Measurements from ENCODE around the gene FLNB. TPM values are rescaled to one million over a fixed set of nuclear protein-coding genes. Genes with fewer than 3 reads are reported as not detected.

The FLNB gene
- total and polyA plus RNA-seq, 2 of the 13 experiments (the other 11 are each of a cell fraction or from before 2014, with no cell fraction given), result 106 to 130 TPM

DNA sequence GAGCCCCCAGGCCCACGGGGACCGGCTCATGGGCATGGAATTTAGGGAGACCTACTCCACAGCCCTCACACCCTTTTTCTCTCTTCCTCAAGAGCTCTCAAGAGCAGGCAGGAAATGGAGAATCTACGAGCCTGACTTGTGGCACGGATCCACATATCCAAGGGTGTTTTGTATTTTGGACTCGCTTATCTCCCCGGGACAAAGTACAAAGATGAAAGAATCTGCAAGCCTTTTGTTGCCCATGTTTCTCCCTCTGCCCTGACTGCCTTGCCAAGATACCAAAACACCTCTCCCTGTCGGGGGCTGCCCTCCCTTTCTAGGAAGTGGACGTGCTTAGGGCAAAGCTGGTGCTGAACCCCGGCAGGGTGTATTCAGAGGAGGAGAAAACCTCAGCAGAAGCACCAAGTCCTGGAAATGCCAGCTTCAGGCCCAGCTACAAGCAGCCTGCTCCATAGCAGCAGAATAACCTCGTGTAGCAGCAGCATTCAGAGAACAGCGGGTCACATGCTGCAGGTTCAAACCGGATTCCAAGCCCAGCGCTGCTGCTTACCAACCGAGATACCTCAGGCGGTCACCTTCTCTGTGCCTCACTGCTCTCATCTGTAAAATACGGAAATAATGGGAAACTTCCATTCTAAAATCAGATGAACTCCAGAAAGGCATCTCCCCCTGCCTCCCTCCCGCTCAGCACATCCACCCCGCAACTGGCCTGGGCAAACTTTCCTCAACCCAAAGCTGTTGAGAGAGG is 167.4 kb downstream of the FLNB start (continued):
- TF ChIP-seq, protein P1, sequence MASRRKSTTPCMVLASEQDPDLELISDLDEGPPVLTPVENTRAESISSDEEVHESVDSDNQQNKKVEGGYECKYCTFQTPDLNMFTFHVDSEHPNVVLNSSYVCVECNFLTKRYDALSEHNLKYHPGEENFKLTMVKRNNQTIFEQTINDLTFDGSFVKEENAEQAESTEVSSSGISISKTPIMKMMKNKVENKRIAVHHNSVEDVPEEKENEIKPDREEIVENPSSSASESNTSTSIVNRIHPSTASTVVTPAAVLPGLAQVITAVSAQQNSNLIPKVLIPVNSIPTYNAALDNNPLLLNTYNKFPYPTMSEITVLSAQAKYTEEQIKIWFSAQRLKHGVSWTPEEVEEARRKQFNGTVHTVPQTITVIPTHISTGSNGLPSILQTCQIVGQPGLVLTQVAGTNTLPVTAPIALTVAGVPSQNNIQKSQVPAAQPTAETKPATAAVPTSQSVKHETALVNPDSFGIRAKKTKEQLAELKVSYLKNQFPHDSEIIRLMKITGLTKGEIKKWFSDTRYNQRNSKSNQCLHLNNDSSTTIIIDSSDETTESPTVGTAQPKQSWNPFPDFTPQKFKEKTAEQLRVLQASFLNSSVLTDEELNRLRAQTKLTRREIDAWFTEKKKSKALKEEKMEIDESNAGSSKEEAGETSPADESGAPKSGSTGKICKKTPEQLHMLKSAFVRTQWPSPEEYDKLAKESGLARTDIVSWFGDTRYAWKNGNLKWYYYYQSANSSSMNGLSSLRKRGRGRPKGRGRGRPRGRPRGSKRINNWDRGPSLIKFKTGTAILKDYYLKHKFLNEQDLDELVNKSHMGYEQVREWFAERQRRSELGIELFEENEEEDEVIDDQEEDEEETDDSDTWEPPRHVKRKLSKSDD (CRISPR knock-in tag; IDR thresholded peaks at IDR 0.05; ENCODE audit: low read depth), result peak; percentile 64; the same call in 1 of the 2 replicates
- TF ChIP-seq CBFB (CRISPR knock-in tag; IDR thresholded peaks at IDR 0.05) (no peak), NFYC (CRISPR knock-in tag; IDR thresholded peaks at IDR 0.05) (peak; percentile 37; the same call in 1 of the 2 replicates), ZNF776 (CRISPR knock-in tag; IDR thresholded peaks at IDR 0.05) (0 out of 2 replicates have a peak, but pooled peaks have one; percentile 39), ZNF672 (CRISPR knock-in tag; IDR thresholded peaks at IDR 0.05) (no peak), NKX3-1 (CRISPR knock-in tag; IDR thresholded peaks at IDR 0.05) (peak; percentile 72; the same call in 1 of the 2 replicates), ZNF7 (CRISPR knock-in tag; IDR thresholded peaks at IDR 0.05) (no peak; the same call in 1 of the 2 replicates), ZNF652 (CRISPR knock-in tag; IDR thresholded peaks at IDR 0.05; ENCODE audit: borderline replicate concordance, low read depth) (peak; percentile 61; the same call in 1 of the 2 replicates), EP300 (IDR thresholded peaks at IDR 0.05; ENCODE audit: low read depth in 2 of 2, low read length in 2 of 2) (peak; percentile 85 to 92), EP300 (CRISPR knock-in tag; IDR thresholded peaks at IDR 0.05; ENCODE audit: borderline replicate concordance) (peak; percentile 88), ZSCAN12 (CRISPR knock-in tag; IDR thresholded peaks at IDR 0.05) (no peak), TBL1XR1 (IDR thresholded peaks at IDR 0.05; ENCODE audit: borderline replicate concordance, low read length, partially characterized antibody) (peak; percentile 26), MTA3 (CRISPR knock-in tag; IDR thresholded peaks at IDR 0.05) (no peak), TEAD2 (CRISPR knock-in tag; IDR thresholded peaks at IDR 0.05) (no peak), ELF3 (CRISPR knock-in tag; IDR thresholded peaks at IDR 0.05) (peak; percentile 94)
- TF ChIP-seq, protein P2, sequence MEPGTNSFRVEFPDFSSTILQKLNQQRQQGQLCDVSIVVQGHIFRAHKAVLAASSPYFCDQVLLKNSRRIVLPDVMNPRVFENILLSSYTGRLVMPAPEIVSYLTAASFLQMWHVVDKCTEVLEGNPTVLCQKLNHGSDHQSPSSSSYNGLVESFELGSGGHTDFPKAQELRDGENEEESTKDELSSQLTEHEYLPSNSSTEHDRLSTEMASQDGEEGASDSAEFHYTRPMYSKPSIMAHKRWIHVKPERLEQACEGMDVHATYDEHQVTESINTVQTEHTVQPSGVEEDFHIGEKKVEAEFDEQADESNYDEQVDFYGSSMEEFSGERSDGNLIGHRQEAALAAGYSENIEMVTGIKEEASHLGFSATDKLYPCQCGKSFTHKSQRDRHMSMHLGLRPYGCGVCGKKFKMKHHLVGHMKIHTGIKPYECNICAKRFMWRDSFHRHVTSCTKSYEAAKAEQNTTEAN (CRISPR knock-in tag; conservative IDR thresholded peaks at IDR 0.05), result peak; percentile 84
- TF ChIP-seq, protein P3, sequence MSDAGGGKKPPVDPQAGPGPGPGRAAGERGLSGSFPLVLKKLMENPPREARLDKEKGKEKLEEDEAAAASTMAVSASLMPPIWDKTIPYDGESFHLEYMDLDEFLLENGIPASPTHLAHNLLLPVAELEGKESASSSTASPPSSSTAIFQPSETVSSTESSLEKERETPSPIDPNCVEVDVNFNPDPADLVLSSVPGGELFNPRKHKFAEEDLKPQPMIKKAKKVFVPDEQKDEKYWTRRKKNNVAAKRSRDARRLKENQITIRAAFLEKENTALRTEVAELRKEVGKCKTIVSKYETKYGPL (CRISPR knock-in tag; IDR thresholded peaks at IDR 0.05), result no peak
- TF ChIP-seq, protein P4, sequence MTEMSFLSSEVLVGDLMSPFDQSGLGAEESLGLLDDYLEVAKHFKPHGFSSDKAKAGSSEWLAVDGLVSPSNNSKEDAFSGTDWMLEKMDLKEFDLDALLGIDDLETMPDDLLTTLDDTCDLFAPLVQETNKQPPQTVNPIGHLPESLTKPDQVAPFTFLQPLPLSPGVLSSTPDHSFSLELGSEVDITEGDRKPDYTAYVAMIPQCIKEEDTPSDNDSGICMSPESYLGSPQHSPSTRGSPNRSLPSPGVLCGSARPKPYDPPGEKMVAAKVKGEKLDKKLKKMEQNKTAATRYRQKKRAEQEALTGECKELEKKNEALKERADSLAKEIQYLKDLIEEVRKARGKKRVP (CRISPR knock-in tag; IDR thresholded peaks at IDR 0.05), result no peak
- TF ChIP-seq, protein P5, sequence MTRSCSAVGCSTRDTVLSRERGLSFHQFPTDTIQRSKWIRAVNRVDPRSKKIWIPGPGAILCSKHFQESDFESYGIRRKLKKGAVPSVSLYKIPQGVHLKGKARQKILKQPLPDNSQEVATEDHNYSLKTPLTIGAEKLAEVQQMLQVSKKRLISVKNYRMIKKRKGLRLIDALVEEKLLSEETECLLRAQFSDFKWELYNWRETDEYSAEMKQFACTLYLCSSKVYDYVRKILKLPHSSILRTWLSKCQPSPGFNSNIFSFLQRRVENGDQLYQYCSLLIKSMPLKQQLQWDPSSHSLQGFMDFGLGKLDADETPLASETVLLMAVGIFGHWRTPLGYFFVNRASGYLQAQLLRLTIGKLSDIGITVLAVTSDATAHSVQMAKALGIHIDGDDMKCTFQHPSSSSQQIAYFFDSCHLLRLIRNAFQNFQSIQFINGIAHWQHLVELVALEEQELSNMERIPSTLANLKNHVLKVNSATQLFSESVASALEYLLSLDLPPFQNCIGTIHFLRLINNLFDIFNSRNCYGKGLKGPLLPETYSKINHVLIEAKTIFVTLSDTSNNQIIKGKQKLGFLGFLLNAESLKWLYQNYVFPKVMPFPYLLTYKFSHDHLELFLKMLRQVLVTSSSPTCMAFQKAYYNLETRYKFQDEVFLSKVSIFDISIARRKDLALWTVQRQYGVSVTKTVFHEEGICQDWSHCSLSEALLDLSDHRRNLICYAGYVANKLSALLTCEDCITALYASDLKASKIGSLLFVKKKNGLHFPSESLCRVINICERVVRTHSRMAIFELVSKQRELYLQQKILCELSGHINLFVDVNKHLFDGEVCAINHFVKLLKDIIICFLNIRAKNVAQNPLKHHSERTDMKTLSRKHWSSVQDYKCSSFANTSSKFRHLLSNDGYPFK (CRISPR knock-in tag; IDR thresholded peaks at IDR 0.05; ENCODE audit: borderline replicate concordance), result no peak
